ENCODE data around the gene MMP24. TPM values are rescaled to one million over a fixed set of nuclear protein-coding genes. Genes with fewer than 3 reads are reported as not detected.

Gene MMP24
- polyA plus RNA-seq, 4 donors: 1.5 to 2.4 (median 2.2) TPM

DNA sequence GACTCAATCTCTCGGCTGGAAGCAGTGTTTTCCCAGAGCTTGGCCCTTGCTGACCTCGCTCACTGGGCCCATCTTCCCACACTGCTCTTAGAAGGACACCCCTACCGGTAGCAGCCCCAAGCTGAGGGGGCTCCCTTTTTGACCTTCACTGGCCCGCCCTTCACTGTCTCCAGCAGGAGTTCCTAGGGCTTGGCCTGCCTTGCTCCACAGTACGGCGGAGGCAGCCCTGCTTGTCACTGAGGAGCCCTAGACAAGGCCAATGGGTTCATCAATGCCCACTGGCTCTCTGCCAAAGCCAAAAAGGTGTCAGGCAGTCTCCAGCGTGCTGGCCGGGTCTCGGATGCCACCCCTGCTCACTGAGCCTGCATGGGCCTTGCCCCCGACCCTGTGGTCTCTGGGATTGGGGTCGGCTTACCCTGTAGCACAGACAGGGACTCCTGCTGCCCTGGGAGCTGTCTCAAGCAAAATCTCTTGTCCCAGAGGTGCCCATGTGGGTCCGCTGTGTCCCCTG lies 49.3 kb downstream of the MMP24 start:
- DNase-seq (ENCODE audit: low read depth in 4 of 4, low spot score in 3 of 4): no peak

DNA sequence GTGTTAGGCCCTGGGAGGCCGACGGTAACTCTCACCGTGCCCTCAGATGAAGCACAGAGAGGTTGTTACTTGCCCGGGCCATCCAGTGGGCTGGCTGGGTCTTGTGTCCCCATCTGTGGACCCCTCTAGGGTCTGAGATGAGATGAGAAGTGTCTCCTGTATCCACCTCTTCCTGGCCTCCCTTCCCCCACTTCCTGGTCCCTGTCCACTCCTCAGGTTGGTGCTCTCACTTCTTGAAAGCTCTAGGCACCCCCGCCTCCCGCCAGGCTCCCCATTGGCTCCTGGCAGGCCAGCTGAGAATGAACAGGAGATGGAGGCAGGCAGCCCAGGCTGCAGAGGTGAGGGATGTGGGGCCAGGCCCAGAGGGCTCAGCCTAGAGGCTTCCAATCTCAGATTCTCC lies 49.9 kb downstream of the MMP24 start:
- no peak for DNase-seq (ENCODE audit: low read depth in 4 of 4, low spot score in 3 of 4)

DNA sequence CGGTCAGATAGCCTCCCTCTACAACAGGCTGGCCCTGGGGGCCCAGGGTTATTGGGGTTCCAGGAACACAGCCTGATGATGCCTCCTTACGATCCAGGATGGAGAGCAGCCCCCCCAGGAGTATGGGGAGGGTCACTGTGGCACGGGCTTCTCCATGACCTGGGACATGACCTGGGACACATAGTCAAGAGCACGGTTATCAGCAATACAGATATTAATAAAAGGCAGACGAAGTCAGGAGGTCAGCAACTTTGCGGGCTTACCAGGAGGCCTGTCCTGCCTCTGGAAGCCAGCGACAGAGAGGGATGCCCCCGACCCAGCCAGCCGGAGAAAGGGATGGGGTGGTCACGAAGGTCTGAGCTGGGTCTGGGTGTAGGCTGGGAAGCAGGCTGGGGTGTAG lies 50.6 kb downstream of the MMP24 start:
- DNase-seq (ENCODE audit: low read depth in 4 of 4, low spot score in 3 of 4): no peak

DNA sequence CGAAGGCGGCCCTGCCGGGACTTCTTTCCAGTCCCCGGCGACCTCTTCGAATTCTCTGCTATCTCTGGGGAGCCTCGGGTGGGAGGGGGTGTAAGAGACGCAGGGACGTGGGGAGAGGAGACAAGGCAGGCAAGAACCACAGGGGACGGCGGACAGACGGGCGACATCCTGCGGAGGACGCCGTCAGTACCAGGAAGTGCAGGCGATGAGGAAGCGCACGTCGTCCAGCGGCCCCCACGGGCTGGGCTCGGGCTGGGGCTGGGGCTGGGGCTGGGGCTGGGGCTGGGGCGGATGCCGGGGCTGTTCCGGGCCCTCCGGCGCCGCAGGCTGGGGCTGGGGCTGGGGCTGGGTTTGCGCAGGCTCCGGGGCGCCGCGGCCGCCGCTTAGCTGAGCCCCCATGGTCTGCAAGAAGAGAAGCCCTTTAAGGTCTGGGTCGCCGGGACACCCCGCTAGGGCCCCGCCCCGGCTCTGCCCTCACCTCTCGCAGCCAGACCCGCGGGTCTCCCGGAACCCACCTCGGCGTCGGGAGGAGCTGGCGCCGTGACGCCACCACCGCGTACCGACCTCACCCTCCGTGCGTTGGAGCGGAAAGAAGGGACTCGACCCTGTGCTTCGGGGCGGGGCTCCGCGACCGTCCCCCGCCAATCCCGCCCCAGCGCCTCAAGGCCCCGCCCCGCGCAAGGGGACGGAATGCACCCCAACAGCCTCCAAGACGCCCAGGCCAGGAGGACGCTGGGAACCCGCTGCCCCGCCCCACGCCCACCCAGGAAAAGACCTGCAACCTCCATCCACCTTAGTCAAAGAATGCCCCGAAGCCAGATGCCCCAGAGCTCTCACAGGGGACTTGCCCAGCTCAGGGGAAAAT lies 51.3 kb downstream of the MMP24 start, which contains the start of gene MMP24OS:
Gene MMP24OS, minus strand, starts transcription at position 592 of the 865 bp plus-strand sequence. Its CDS starts 193 bp downstream, at position 399.
- peak in 3 of 4 donors; percentile 54 to 74 (median 65) for DNase-seq (ENCODE audit: low read depth in 4 of 4, low spot score in 3 of 4)

DNA sequence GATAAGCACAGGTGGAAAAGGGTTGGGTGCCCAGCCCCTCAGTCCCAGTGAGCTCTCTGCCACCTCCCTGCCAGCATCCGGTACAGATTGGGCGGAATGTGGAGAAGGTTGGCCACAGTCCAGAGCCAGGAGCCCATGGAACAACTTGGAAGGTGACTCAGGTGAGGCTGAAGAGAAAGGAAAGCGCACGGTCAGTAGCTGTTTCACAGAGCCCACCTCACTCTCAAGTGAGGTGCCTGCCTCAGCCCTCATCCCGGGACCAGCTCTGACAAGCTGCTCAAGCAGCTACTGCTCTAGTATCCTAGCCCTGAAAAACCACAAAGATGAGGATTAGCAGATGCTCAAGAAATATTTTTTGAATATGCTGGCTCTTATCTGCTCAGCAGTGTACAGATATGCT lies 52.5 kb downstream of the MMP24 start:
- no peak for DNase-seq (ENCODE audit: low read depth in 4 of 4, low spot score in 3 of 4)

DNA sequence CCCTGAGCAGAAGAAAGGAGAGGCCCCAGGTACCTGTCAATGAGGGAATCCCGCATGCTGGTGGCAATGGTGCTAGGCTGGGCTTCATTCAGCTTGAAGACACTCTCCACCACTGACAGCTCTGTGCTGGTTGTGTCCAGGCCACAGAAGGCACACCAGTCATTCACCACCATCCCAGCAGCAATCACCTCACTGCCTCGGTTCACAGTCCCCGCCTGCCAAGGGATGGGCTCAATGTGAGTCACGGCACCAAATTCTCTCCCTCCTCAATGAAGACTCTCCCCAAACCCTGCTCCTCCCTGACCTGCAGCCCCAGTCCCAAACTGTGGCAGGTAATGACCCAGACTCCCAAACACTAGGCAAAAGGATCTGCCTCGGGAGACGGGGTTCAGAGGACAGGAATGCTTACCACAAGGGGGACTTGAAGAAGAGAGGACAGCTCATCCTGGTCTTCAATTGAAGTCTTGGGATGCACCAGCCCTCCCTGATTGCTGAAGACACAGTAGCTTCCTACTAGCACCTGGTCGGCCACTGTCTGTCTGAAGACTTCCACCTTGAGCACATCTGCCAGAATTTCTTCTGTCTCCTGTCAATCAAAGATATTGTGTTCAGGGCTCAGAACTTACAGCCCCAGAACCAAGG lies 53.2 kb downstream of the MMP24 start:
- DNase-seq (ENCODE audit: low read depth in 4 of 4, low spot score in 3 of 4): no peak

DNA sequence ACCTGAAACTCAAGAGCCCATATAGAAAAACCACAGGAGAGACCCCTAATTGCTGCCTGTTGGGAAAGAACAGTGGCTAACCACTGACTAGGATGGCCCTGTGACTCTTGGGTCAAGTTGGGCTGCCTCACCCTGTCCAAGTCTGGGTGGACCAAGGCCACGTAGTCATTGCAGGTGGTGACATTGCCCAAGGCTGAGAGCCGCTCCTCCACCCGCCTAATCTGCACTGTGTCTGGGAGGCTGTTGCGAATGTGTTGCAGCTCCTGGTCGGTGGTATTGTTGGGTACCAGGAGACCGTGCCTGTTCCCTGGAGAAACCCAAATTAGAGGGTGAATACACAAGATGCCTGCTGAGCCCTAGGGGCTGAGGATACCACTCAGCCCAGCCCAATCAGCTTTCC lies 54.0 kb downstream of the MMP24 start:
- no peak for DNase-seq (ENCODE audit: low read depth in 4 of 4, low spot score in 3 of 4)

DNA sequence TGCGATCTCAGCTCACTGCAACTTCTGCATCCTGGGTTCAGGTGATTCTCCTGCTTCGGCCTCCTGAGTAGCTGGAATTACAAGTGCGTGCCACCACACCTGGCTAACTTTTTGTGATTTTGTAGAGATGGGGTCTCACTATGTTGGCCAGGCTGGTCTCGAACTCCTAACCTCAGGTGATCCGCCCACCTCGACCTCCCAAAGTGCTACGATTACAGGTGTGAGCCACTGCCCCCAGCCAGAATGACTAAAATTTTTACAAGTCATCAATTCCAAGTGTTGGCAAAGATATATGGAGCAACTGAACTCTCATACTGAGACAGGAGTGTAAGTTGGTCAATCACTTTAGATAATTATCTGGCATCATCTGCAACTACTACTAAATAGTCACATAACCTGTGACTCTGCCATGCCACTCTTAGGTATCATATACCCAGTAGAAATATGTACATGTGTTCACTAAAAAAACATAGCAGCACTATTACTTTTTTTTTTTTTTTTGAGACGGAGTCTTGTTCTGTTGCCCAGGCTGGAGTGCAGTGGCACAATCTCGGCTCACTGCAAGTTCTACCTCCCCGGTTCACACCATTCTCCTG lies 55.1 kb downstream of the MMP24 start:
- DNase-seq (ENCODE audit: low read depth in 4 of 4, low spot score in 3 of 4): no peak

DNA sequence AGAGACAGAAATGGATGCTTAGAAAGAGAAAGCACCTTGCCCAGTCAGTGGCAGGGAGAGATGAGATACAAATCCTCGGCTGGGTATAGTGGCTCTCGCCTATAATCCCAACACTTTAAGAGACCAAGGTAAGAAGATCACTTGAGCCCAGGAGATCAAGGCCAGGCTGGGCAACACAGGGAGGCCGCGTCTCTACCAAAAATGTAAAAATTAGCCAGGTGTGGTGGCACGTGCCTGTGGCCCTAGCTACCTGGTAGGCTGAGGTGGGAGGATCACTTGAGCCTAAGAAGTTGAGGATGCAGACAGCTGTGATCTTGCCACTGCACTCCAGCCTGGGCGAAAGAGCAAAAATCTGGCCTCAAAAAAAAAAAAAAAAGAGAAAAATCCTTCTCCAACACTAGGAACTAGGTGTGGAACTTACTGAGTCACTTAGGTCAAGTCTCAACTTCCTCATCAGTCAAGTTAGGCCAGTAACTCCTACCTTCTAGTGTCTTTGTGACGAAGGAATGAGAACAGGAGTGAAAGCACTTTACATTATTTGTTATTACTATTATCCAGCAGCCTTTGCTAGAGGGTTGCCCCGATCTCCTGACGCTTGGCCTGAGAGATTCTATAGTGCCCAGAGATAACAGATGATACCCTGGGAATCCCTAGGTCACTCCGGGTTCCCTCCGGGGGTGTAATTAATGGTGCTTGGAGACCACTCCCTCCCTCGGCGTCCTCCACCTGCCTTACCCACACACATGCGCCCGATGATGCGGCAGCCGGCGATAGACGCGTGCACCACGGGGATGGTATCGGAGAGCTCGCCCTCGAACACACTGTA lies 57.2 kb downstream of the MMP24 start:
- no peak for DNase-seq (ENCODE audit: low read depth in 4 of 4, low spot score in 3 of 4)

DNA sequence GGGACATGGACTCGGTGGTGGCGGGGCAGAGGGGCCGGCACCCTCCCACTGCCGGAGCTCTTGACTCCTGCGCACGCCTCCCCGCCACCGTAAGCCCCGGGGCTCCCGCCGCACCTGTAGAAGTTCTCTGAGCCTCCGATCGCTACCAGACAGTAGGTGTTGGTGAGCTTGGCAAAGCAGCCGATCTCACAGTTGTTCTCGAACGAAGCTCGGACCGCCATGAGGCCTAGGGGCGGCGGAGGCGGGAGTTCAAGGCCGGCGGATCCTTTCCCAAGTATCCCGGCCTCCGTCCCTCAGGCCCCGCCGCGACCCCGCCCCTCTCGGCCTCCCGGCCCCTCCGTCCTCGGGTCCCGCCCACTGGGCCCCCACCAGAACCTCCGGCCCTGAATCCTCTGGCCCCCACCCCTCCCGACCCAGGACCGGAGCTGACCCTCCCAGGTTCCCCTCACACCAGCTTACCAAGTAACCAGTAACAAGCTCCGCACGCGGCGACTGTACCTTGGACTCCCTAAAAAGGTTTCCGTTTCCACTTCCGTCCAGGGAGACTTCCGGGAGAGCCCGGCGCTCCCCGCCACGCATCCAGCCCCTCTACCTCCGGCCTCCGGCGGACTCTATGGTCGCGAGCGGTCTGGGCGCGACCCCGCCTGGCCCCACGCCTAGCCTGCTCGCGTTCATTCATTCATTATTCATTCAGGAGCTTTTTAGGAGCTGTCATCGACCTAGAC lies 57.9 kb downstream of the MMP24 start, which contains the start of gene EIF6:
Gene EIF6, minus strand, starts transcription at position 506 of the 725 bp plus-strand sequence. Its CDS starts 285 bp downstream, at position 221.
- peak in 2 of 4 donors; percentile 73 to 76 for DNase-seq (ENCODE audit: low read depth in 4 of 4, low spot score in 3 of 4)

DNA sequence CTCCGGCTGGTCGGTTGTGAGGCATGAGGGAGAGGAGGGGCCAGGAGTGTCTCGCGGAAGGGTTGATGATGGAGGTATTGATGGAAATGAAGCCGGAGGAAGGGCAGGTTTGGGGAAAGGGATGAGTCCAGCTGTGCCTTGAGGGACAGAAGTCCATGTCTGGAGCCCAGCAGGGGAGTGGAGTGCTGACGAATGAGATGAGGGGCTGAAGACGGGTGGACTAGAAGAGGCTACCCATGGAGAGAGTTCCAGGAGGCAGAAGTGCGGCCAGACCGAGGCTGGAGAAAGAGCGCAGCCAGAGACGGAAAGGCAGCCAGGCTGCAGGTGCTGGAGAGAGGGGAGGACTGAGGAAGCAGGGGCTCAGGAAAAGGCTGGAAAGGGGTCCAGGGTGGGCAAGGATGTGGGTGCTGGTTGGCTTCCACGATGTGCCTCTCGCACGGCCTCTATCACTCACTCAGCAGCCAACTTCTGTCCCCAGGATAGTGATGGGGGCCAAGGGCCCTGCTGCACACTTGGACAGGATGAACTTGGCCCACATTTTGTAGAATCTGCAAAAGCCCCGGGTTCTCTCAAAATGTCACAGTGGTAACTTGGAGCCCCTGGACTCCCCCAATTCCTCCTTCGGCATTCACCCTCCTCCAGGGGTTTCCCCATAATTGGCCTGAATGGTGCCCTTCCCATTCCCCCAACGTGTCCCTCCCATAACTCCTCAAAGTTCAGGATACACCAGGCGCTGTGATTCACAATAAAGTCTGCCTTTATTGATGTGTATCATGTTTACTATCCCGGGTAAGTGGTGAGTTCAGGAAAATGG lies 58.7 kb downstream of the MMP24 start:
- no peak for DNase-seq (ENCODE audit: low read depth in 4 of 4, low spot score in 3 of 4)

DNA sequence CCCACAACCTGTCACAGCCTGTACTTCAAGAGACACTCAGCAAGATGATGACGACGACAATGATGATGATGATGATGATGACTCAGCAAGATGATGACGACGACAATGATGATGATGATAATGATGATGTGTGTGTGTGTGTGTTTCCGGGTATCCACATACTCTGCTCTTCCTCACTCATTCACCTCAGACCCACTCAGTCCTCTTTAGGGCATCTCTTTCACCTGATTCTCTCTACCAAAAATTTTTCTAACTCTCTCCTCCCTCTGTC lies 59.3 kb downstream of the MMP24 start:
- DNase-seq (ENCODE audit: low read depth in 4 of 4, low spot score in 3 of 4): no peak

DNA sequence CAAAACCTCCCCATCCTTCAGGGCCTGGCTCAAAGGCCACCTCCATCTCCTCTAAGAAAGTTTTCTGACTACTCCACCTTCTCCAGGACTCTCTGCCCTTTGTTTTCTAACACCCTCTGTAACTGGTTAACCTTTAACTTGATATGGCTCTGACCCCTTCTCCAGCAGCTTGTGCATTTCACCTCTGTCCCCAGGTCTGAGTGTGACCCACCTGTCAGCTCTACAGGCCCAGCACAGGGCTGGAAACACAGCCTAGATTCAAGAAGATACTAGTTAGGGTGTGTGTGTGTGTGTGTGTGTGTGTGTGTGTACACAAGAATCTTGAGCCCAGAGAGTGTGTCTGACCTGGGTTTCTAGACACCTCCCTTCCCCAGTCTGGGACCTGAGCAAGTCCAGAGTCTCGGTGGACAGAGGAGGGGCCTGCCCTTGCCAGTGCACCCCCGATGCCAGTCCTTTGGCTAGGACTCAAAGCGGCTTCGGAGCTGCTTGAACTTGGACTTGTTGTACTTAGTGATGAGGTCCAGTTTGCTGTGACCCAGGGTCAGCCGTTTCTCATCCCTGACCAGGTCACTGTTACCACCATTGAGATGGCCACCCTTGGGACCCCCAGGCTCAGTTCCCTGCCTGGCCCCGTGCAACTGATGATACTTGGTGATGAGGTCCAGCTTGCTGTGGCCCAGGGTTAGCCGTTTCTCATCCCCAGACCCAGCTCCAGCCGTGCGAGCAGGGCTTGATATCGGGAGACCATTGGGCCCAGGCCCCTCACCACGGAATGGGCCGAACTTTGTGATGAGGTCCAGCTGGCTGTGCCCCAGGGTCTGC lies 59.8 kb downstream of the MMP24 start:
- DNase-seq (ENCODE audit: low read depth in 4 of 4, low spot score in 3 of 4): no peak

DNA sequence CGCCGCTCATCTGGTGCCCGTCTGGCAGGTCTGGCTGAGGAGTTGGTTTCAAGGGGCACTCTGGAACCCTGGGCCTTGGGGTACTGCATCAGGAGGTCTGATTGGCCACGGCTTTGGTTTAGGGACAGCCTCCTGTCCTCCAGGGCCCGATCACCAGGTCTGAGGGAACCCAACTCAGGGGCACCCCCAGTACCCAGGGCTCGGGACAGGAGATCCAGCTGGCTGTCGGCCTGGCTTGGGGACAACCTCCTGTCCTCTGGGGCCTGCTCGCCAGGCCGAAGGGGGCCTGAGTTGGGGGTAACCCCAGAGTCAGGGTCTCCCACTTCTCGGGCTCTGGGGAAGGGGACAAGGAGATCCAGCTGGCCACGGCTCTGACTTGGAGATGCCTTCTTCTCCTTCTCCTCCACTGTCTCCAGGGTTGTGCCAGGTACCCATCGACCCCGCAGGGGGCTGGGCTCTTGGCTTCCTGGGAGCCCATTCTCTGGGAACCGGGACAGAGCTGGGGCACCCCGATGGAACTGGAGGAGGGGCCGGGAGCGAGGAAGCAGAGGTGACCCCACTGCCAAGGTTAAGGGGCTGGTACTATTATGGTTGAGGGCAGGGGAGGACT lies 60.5 kb downstream of the MMP24 start:
- no peak for DNase-seq (ENCODE audit: low read depth in 4 of 4, low spot score in 3 of 4)

DNA sequence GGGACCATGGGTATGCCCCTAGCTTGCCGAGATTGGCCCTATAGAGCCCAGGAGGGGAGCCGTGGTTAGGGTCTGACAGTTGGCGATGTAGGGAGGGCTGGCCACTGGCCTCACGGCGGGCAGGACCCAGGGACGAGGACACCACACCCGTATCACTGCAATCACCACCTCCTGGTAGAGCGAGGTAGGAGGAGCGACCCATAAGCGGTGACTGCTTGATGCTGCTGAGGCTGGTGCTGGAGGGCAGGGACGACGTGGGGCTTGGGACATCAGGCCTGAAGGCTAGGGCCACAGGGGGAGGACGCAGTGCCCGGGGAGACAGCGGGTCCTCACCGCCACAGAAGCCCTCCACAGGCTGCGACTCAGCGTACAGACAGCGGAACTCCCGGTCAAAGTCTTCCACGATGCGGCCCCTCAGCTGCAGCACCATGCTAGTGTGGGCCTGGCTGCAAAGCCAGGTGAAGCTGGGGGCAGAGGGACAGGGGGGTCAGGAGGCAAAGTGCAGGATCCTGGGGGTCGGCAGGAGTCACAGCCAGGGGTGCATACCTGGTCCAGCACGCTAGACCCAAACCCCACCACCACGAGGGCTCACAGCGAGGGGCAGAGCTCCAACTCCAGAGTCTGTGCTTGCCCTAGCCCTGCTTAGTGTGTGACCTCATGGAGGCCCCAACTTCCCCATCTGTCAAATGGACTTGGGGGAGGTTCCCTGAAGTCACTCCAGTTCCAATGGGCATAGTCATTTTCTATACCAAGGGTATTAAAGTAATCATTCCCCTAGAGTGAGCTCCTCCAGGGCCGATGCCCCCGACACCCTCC lies 61.2 kb downstream of the MMP24 start:
- no peak for DNase-seq (ENCODE audit: low read depth in 4 of 4, low spot score in 3 of 4)

DNA sequence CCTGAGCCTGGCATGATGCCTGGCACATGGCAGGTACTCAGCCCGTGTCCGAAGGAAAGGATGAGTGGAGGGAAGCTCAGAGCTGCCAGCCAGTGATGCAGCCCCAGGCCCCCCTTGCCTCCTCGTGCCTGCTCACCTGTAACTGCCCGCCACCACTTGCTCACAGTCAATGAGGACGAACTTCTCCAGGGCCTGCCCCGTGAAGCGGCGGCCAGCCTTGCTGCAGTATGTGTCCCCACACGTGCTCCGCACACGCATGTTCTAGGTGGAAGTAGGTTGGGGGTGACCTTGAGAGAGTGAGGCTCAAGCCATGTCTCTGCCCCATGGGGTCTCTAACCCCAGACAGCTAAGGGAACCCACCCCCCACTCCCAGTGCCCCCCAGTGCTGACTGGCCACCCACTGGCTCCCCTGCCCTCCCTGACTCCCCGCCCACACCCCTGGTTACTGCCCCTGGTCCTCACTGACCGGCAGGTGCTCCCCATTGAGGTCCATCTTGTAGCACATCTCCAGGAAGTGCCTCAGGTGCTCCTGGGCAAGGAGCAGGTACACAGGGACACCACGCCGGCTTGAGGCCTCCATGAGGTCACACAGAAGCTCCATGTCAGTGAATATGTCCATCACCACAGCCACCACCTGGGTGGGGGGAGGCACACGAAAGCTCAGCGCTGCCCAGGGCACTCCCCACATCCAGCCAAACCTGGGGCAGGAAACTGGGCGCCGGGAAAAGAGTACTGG lies 62.0 kb downstream of the MMP24 start:
- DNase-seq (ENCODE audit: low read depth in 4 of 4, low spot score in 3 of 4): no peak

Measured in left renal pelvis (tissue), 4 donors.